Endothelial cell of umbilical vein (primary cell): ENCODE data around the gene RSPRY1.

ENCODE experiments used
- CTCF ChIP-seq, 2 donors: IDR thresholded peaks; 1 replicate in 1 of 2; 2 replicates in 1 of 2; pipeline ENCODE4 v1.5.1; 2011; ENCODE audit warnings: low read length in 2 of 2, mild to moderate bottlenecking in 2 of 2, moderate library complexity in 2 of 2, control low read depth in 1 of 2, inconsistent platforms in 1 of 2, low read depth in 1 of 2; ENCODE audit not compliant: insufficient read depth in 1 of 2; ENCODE audit errors: extremely low read depth in 1 of 2
- FOS ChIP-seq: IDR thresholded peaks from 2 replicates; pipeline ENCODE4 v1.6.1; 2011; ENCODE audit warnings: mild to moderate bottlenecking, low read length, moderate library complexity, borderline replicate concordance; ENCODE audit not compliant: insufficient read depth
- GATA2 ChIP-seq: IDR thresholded peaks from 2 replicates; pipeline ENCODE4 v1.7.0; 2011; ENCODE audit warnings: low read depth, mild to moderate bottlenecking, moderate library complexity, mixed read lengths, low read length; ENCODE audit not compliant: insufficient read length, insufficient read depth
- JUN ChIP-seq: IDR thresholded peaks from 2 replicates; pipeline ENCODE4 v1.6.1; 2011; ENCODE audit warnings: borderline replicate concordance, low read depth; ENCODE audit not compliant: insufficient read length, insufficient read depth
- MYC ChIP-seq: IDR thresholded peaks from one replicate; pipeline ENCODE4 v1.6.1; 2011; ENCODE audit warnings: mild to moderate bottlenecking, low read depth, low read length
- POLR2A ChIP-seq: IDR thresholded peaks from 2 replicates; pipeline ENCODE4 v1.6.1; 2012; ENCODE audit warnings: low read depth, mild to moderate bottlenecking, control low read depth, low read length
- POLR2AphosphoS5 ChIP-seq: IDR thresholded peaks from 2 replicates; pipeline ENCODE4 v1.6.1; 2012; ENCODE audit warnings: low read depth, mild to moderate bottlenecking, control low read depth, low read length, moderate library complexity; ENCODE audit not compliant: insufficient read depth
- TF ChIP-seq, protein P1 (sequence below): IDR thresholded peaks from 2 replicates; pipeline ENCODE4 v1.6.1; 2011; ENCODE audit not compliant: insufficient read depth, insufficient read length

DNA sequence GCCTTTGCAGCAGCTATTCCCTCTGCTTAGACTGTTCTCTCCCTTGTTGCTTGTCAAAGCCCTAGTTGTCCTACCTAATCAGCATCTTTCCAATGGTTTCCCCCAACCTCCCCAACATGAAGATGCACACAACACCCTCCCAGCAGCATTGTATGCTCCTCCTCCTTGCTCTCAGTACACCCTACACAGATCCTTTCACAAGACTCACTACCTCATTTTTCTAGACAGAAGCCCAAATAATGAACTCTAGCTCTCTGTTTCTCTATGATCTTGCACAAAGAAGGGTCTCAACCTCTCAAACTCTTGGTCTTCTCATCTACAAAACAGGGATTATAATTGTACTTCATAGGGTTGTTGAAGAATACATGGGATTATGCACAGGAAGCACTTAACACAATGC is 19.7 kb upstream of the RSPRY1 start:
- TF ChIP-seq POLR2A: no peak
- TF ChIP-seq CTCF (IDR thresholded peaks at IDR 0.05; ENCODE audit: extremely low read depth in 1 of 2, insufficient read depth in 1 of 2, low read depth in 1 of 2, low read length in 2 of 2): no peak
- no peak for TF ChIP-seq FOS
- TF ChIP-seq POLR2AphosphoS5: no peak
- no peak for TF ChIP-seq GATA2
- no peak for TF ChIP-seq JUN
- TF ChIP-seq, protein P1, sequence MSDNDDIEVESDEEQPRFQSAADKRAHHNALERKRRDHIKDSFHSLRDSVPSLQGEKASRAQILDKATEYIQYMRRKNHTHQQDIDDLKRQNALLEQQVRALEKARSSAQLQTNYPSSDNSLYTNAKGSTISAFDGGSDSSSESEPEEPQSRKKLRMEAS: no peak
- no peak for TF ChIP-seq MYC
